Type B pancreatic cell (in vitro differentiated cells): ENCODE data around the gene PACRGL. TPM values are rescaled to one million over a fixed set of nuclear protein-coding genes. Genes with fewer than 3 reads are reported as not detected.

ENCODE experiments used
- DNase-seq: peaks from one replicate; pipeline ENCODE4 v3.0.0; 2021; ENCODE audit warnings: mixed read lengths; ENCODE audit not compliant: unreplicated experiment; ENCODE audit errors: extremely low spot score
- H3K27ac Mint-ChIP-seq: 2 replicates; pipeline ENCODE4 v1.8.0; 2021; ENCODE audit warnings: mild to moderate bottlenecking, mixed read lengths
- H3K27me3 Mint-ChIP-seq: 2 replicates; pipeline ENCODE4 v1.8.0; 2021; ENCODE audit warnings: mixed read lengths
- H3K36me3 Mint-ChIP-seq: 2 replicates; pipeline ENCODE4 v1.8.0; 2021; ENCODE audit warnings: mixed read lengths
- H3K4me1 Mint-ChIP-seq: one replicate; pipeline ENCODE4 v1.8.0; 2021; ENCODE audit warnings: mixed read lengths; ENCODE audit not compliant: unreplicated experiment
- H3K4me3 Mint-ChIP-seq: 2 replicates; pipeline ENCODE4 v1.8.0; 2021; ENCODE audit warnings: mild to moderate bottlenecking, mixed read lengths
- H3K9me3 Mint-ChIP-seq: 2 replicates; pipeline ENCODE4 v1.8.0; 2021; ENCODE audit warnings: mixed read lengths
- CTCF ChIP-seq: fragments of 200-600 bp; sonication (generic); conservative IDR thresholded peaks from 2 replicates; pipeline ENCODE4 v1.5.0; 2021; ENCODE audit warnings: antibody characterized with exemption, mild to moderate bottlenecking
- total RNA-seq: library from RNA; stranded (reverse); gene quantifications from 2 replicates; pipeline ENCODE4 v1.2.1, GENCODE V29; 2021; ENCODE audit warnings: low replicate concordance

The PACRGL gene
- total RNA-seq, 1 donor from 2014 or later = 26.0 TPM

DNA sequence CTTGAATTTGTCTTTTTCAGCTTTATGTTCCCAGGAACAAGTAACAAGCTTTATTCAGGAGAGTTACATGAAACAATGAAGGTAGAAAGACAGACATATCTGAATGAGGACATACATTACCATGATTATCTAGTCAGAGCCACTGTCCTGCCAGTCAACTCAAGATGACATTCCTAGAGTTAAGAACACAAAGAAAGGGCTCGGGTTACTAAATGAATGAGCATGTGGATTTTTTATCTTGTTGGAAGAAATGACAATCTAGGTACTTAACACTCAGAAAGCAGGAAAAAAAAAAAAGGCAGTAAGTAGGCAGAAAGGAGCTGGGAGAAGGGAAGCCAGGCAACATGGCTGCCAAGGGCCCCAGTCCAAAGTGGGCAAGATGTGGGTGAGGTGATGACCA is 28.0 kb upstream of the PACRGL start:
- H3K9me3 Mint-ChIP-seq = no peaks in the 10 kb centered on the region
- no peak for DNase-seq
- TF ChIP-seq CTCF = no peak
- H3K4me3 Mint-ChIP-seq = no peak overlapping the region
- H3K27me3 Mint-ChIP-seq = peaks cover 22% of the 10 kb centered on the region
- peaks cover 24% of the 10 kb centered on the region for H3K4me1 Mint-ChIP-seq
- H3K36me3 Mint-ChIP-seq = no peaks in the 10 kb centered on the region
- H3K27ac Mint-ChIP-seq = no peak overlapping the region

- no peak for DNase-seq
- no peaks in the 10 kb centered on the region for H3K36me3 Mint-ChIP-seq
- peaks cover 22% of the 10 kb centered on the region for H3K4me1 Mint-ChIP-seq
- peaks cover 44% of the 10 kb centered on the region for H3K27me3 Mint-ChIP-seq
- no peak overlapping the region for H3K27ac Mint-ChIP-seq
- no peaks in the 10 kb centered on the region for H3K9me3 Mint-ChIP-seq
- H3K4me3 Mint-ChIP-seq = no peak overlapping the region
- no peak for TF ChIP-seq CTCF
Measured at GRCh38 chr4:20675786-20676185, 24.5 kb upstream of the PACRGL start.

DNA sequence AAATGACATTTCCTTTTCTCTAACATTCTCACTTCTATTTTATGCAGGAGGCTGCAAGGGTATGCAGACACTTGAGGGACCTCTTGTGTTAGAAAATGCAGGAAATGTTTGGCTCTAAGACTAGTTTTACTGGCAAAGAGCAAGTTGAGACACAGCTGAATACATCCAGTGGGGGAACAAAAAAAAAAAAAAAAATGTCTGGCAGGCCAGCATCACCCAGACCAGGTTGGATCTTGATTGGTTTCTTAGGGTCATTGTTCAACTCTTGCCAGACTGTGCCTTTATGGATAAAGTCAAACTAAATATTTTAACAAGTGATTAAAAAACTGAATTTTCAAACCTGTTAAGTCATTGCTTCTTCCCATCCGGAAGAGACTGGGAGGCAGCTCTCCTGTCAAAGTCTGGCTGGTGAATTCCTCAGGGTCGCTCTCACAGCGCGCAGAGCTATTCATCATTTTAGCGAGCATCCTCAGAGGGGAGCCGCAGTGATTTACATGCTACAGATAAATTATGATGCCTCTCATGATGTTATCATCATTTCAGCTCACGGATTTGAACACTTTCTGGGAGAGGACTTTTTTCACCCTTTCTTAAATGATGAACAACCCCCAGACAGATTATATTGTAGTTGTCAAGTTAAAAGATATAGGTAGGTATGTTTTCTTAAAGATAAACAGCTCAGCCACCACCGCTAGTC is 23.6 kb upstream of the PACRGL start:
- Mint-ChIP-seq H3K9me3 (peaks cover 2% of the 10 kb centered on the region), H3K4me1 (peaks cover 26% of the 10 kb centered on the region), H3K27ac (peak overlapping the region; percentile 16), H3K4me3 (peak overlapping the region; percentile 51), H3K36me3 (no peaks in the 10 kb centered on the region), H3K27me3 (peaks cover 51% of the 10 kb centered on the region)
- DNase-seq = no peak
- TF ChIP-seq CTCF = no peak

DNA sequence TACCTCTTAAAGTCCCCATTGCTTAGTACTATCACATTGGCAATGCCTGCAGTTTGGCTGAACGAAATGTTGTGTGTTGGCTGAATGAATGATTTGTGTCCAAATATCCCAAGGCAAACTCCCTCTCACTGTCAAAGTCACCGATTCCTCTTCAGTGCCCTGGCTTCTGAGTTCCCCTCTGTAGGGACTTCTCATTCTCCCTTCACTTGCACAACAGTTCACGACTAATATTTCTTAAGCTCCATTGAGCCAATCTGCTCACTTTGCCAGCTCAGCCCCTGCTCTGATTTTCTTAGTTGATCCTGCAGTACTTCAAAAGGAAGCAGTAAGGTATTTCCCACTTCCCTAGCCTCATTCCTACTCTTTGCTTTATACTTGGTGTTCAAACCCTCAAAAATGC is 21.9 kb upstream of the PACRGL start:
- H3K27me3 Mint-ChIP-seq = peaks cover 59% of the 10 kb centered on the region
- peaks cover 27% of the 10 kb centered on the region for H3K4me1 Mint-ChIP-seq
- peaks cover 4% of the 10 kb centered on the region for H3K9me3 Mint-ChIP-seq
- no peak for DNase-seq
- no peak overlapping the region for H3K27ac Mint-ChIP-seq
- no peaks in the 10 kb centered on the region for H3K36me3 Mint-ChIP-seq
- no peak for TF ChIP-seq CTCF
- no peak overlapping the region for H3K4me3 Mint-ChIP-seq

GRCh38 chr4:20679951-20680350 is 20.3 kb upstream of the PACRGL start:
- H3K4me3 Mint-ChIP-seq = peak overlapping the region; percentile 45
- H3K27ac Mint-ChIP-seq = no peak overlapping the region
- no peak for TF ChIP-seq CTCF
- no peak for DNase-seq
- no peaks in the 10 kb centered on the region for H3K36me3 Mint-ChIP-seq
- H3K4me1 Mint-ChIP-seq = peaks cover 27% of the 10 kb centered on the region
- peaks cover 66% of the 10 kb centered on the region for H3K27me3 Mint-ChIP-seq
- H3K9me3 Mint-ChIP-seq = peaks cover 4% of the 10 kb centered on the region

- H3K27me3 Mint-ChIP-seq = peaks cover 67% of the 10 kb centered on the region
- no peak for TF ChIP-seq CTCF
- H3K36me3 Mint-ChIP-seq = no peaks in the 10 kb centered on the region
- no peak overlapping the region for H3K27ac Mint-ChIP-seq
- DNase-seq = no peak
- no peak overlapping the region for H3K4me3 Mint-ChIP-seq
- H3K4me1 Mint-ChIP-seq = peaks cover 27% of the 10 kb centered on the region
- peaks cover 4% of the 10 kb centered on the region for H3K9me3 Mint-ChIP-seq
Measured at GRCh38 chr4:20680736-20681135, 19.5 kb upstream of the PACRGL start.
